Progenitor cell of endocrine pancreas (in vitro differentiated cells): Measurements from ENCODE around the gene NEK11. TPM values are rescaled to one million over a fixed set of nuclear protein-coding genes. Genes with fewer than 3 reads are reported as not detected.

Source experiments
- DNase-seq: peaks from one replicate; pipeline ENCODE4 v3.0.0; 2021; ENCODE audit warnings: low spot score; ENCODE audit not compliant: unreplicated experiment
- H3K27ac Mint-ChIP-seq: 2 replicates; pipeline ENCODE4 v1.8.0; 2021; ENCODE audit warnings: mild to moderate bottlenecking, moderate library complexity, mixed read lengths
- H3K27me3 Mint-ChIP-seq: 2 replicates; pipeline ENCODE4 v1.8.0; 2021; ENCODE audit warnings: mixed read lengths
- H3K36me3 Mint-ChIP-seq: 2 replicates; pipeline ENCODE4 v1.8.0; 2022; ENCODE audit warnings: mixed read lengths; ENCODE audit not compliant: insufficient read depth
- H3K4me1 Mint-ChIP-seq: 2 replicates; pipeline ENCODE4 v1.8.0; 2021; ENCODE audit warnings: low read depth, mixed read lengths
- H3K4me3 Mint-ChIP-seq: 2 replicates; pipeline ENCODE4 v1.8.0; 2021; ENCODE audit warnings: low read depth, mild to moderate bottlenecking, moderate library complexity, mixed read lengths
- H3K9me3 Mint-ChIP-seq: 2 replicates; pipeline ENCODE4 v1.8.0; 2021; ENCODE audit warnings: low read depth, mixed read lengths
- CTCF ChIP-seq: fragments of 200-600 bp; sonication (generic); IDR thresholded peaks from one replicate; pipeline ENCODE4 v1.5.0; 2021; ENCODE audit warnings: antibody characterized with exemption, mild to moderate bottlenecking; ENCODE audit not compliant: unreplicated experiment
- total RNA-seq: library from RNA; stranded (reverse); gene quantifications from 2 replicates; pipeline ENCODE4 v1.2.1, GENCODE V29; 2021

NEK11 gene
- total RNA-seq, 1 donor from 2014 or later = 18.7 TPM

DNA sequence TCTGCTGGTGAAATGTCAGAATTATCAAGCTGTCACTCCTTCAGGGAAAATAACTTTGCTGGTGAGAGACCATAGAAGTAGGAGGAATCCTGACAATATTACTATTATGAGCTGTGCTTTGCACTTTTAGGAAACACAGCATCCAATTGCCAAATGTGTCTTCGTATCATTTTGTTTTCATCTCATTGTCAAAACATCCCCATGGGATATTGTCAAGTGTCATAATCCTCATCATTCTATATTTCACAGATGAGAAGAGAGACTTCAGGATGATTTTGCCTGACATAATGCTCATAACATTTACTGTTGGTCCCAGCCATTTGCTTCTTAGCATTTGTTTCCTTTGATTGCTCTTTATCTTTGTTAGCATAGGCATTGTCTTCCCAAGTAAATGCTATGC lies 234.4 kb downstream of the NEK11 start:
- H3K36me3 Mint-ChIP-seq = peaks cover 5% of the 10 kb centered on the region

GRCh38 chr3:131275556-131275955 lies 248.9 kb downstream of the NEK11 start:
- peaks cover 2% of the 10 kb centered on the region for H3K4me1 Mint-ChIP-seq
- H3K9me3 Mint-ChIP-seq = no peaks in the 10 kb centered on the region
- no peak overlapping the region for H3K4me3 Mint-ChIP-seq
- DNase-seq = no peak
- H3K27me3 Mint-ChIP-seq = no peaks in the 10 kb centered on the region
- no peak for TF ChIP-seq CTCF
- H3K36me3 Mint-ChIP-seq = no peaks in the 10 kb centered on the region
- no peak overlapping the region for H3K27ac Mint-ChIP-seq

More for the DNA sequence above, 234.4 kb downstream of the NEK11 start:
- Mint-ChIP-seq H3K4me1 (no peaks in the 10 kb centered on the region), H3K27me3 (no peaks in the 10 kb centered on the region), H3K9me3 (peaks cover 10% of the 10 kb centered on the region), H3K4me3 (no peak overlapping the region), H3K27ac (no peak overlapping the region)
- DNase-seq = no peak
- no peak for TF ChIP-seq CTCF

DNA sequence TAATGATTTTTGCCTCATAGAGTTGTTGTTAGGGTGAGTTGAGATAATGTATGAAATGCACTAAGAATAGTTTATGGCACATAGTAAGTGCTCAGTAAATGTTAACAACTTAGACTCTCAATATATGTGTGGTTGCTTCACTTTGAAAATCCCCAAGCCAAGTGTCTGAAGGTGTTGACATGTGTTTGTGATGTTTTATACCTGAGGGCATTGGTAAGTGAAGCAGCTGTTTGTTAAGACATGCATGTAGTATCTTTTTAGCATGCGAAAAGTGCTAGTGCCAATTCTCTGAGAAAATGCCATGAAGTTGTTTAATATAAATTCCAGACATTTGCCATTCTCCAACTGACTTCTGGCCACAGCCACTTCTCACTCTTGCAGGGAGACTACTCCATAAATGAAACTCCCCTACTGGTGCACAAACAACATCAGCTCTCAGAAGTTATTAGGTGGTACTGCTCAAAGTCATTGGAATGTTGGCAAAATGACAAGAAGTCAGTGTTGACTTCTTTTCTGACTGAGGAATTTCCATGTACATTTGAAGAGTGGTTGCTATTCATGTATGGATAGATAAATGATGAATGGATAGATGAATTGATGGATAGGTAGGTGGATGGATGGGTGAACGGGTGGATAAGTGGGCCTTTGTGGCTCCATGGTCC lies 251.3 kb downstream of the NEK11 start:
- TF ChIP-seq CTCF = no peak
- DNase-seq = no peak
- Mint-ChIP-seq H3K4me3 (no peak overlapping the region), H3K4me1 (peaks cover 14% of the 10 kb centered on the region), H3K36me3 (no peaks in the 10 kb centered on the region), H3K9me3 (no peaks in the 10 kb centered on the region), H3K27ac (no peak overlapping the region), H3K27me3 (no peaks in the 10 kb centered on the region)

- H3K9me3 Mint-ChIP-seq = no peaks in the 10 kb centered on the region
- no peaks in the 10 kb centered on the region for H3K27me3 Mint-ChIP-seq
- no peak overlapping the region for H3K27ac Mint-ChIP-seq
- no peak for DNase-seq
- H3K4me3 Mint-ChIP-seq = no peak overlapping the region
- no peaks in the 10 kb centered on the region for H3K36me3 Mint-ChIP-seq
- H3K4me1 Mint-ChIP-seq = peaks cover 18% of the 10 kb centered on the region
- no peak for TF ChIP-seq CTCF
Observed at GRCh38 chr3:131279577-131279976, 252.9 kb downstream of the NEK11 start.

GRCh38 chr3:131282379-131282778 lies 255.7 kb downstream of the NEK11 start:
- no peak for TF ChIP-seq CTCF
- H3K27ac Mint-ChIP-seq = no peak overlapping the region
- H3K9me3 Mint-ChIP-seq = no peaks in the 10 kb centered on the region
- no peaks in the 10 kb centered on the region for H3K27me3 Mint-ChIP-seq
- peaks cover 22% of the 10 kb centered on the region for H3K4me1 Mint-ChIP-seq
- no peak for DNase-seq
- no peak overlapping the region for H3K4me3 Mint-ChIP-seq
- H3K36me3 Mint-ChIP-seq = no peaks in the 10 kb centered on the region
